ENCODE results near the gene SEMA5A.

Gene SEMA5A

DNA sequence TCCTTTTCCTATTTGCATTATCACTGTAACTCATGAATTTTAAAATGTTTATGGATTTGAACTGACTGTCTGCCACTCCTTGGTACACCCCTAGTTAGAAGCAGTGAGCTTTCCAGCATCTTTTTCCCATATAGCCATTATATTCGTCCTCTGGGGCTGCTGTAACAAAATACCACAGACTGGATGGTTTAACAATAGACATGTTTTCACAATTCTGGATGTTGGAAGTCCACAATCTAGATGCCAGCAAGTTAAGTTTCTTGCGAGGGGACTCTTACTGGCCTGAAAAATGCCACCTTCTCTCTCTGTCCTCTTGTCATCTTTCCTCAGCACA, 530.0 kb downstream of the SEMA5A start:
- in situ Hi-C loops (cut with MboI; ENCODE audit: low pct_unique_long_range_greater_than_20kb, low sequenced_read_pairs, unreplicated experiment), result no loop called here
- TF ChIP-seq, protein P1, sequence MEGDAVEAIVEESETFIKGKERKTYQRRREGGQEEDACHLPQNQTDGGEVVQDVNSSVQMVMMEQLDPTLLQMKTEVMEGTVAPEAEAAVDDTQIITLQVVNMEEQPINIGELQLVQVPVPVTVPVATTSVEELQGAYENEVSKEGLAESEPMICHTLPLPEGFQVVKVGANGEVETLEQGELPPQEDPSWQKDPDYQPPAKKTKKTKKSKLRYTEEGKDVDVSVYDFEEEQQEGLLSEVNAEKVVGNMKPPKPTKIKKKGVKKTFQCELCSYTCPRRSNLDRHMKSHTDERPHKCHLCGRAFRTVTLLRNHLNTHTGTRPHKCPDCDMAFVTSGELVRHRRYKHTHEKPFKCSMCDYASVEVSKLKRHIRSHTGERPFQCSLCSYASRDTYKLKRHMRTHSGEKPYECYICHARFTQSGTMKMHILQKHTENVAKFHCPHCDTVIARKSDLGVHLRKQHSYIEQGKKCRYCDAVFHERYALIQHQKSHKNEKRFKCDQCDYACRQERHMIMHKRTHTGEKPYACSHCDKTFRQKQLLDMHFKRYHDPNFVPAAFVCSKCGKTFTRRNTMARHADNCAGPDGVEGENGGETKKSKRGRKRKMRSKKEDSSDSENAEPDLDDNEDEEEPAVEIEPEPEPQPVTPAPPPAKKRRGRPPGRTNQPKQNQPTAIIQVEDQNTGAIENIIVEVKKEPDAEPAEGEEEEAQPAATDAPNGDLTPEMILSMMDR (IDR thresholded peaks at IDR 0.05; ENCODE audit: extremely low read depth, insufficient read depth, missing control alignments), result no peak
- DNase-seq (ENCODE audit: low spot score), result no peak

DNA sequence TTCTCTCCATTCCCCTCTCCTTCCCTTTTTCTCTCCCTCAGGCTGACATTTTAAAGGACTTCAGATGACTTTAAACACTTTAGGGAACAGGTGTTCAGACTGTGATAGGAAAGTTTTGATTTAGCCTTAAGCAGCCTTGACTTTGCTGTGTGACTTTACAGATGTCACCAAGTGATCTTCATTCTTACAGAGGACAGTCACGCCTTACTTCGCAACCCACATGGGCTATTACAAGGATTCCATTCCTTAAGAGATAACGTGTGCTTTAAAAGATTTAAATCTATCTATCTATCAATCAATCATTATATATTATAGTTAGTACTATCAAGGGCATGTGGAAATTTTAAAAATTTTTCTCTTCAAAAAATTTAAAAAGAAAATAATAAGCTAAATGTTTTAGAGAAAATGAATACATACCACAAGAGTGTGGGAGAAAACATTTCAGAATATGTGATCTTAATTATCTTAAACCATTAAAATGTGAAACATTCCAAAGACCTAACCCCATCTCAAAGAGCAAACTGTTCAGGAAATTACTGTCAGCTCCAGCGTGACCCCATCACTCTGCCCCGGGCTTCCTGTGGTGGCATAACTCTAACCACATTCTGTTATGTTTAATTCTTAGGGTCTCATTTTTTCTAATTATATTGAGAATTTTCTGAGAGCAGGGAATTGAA, 530.5 kb downstream of the SEMA5A start:
- in situ Hi-C loops (cut with MboI; ENCODE audit: low pct_unique_long_range_greater_than_20kb, low sequenced_read_pairs, unreplicated experiment), result no loop called here
- TF ChIP-seq, protein P1 (IDR thresholded peaks at IDR 0.05; ENCODE audit: extremely low read depth, insufficient read depth, missing control alignments), result no peak
- DNase-seq (ENCODE audit: low spot score), result no peak

DNA sequence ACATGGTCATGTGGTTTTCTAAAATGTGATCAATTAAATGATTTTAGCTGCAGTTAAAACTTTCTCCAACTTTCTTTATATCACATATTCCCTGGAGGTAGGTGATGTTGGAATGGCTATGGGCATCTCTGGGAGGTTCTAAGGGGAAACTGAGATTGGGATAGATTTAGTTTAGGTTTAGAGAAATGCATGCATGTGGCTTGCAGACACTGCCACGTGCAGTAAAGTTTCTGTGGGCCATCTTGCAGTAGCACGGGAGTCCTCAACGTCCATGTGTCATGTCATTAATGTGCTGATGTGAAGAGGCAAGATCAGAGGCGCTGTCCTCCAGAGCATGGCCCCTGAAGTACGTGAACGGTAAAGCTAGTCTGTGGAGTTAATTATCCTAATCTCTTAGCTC, 532.7 kb downstream of the SEMA5A start:
- in situ Hi-C loops (cut with MboI; ENCODE audit: low pct_unique_long_range_greater_than_20kb, low sequenced_read_pairs, unreplicated experiment), result no loop called here
- TF ChIP-seq, protein P1 (IDR thresholded peaks at IDR 0.05; ENCODE audit: extremely low read depth, insufficient read depth, missing control alignments), result no peak
- no peak for DNase-seq (ENCODE audit: low spot score)

DNA sequence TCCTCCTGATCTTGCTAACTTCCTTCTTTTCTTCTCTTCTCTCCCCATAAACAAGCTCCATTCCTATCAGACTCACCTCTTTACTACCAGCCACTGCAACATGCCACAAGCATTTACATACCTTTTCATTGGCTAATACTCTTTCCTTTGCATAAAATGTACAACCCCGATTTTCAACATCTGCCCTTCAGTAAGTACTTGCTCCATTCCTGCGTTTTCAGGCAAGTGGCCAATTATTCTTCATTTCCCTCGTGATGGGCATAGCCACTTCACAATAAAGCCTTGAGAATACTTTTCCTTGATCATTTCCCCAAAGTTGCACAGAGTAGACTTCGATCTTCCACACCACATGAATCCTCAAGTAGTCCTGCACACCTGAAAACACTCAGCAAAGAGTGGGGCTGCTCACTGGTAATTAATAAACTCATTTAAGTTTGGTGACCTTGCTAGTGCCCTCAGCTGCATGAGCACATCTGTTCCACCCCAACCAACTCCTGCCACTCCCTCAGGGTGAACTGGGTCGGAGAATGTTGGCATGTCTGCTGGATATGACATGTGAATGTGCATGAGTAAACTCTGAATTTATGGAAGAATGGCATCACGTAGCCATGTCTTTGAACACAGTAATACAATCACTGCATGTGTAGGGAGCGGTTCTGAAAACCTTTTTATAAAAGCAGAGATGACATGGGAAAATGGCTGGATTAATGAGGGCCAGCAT, 535.8 kb downstream of the SEMA5A start:
- TF ChIP-seq, protein P1 (IDR thresholded peaks at IDR 0.05; ENCODE audit: extremely low read depth, insufficient read depth, missing control alignments), result no peak
- in situ Hi-C loops (cut with MboI; ENCODE audit: low pct_unique_long_range_greater_than_20kb, low sequenced_read_pairs, unreplicated experiment), result no loop called here

DNA sequence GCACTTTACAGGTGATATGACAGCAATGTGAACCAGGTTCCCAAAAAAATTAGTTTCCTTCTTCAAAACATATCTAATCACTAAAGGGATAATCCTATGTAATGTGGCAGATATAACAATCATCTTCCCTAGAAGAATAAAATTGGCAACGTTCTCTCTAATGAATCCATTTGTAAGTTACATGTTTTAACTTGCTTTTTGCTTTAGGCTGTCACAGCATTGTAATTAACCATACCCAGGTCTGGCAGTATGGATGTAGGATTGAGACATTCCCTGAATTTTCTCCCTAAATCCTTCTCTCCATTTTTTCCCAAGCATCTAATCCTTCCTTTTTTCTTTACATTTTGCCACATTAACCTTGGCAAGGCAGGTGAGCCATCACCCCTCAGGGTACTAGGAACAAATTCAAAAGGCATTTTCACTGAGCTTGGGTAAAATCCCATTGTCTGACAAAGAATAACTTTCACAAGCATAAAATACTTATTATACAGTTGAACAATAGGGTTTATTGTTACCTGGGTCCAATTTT, 548.3 kb downstream of the SEMA5A start:
- TF ChIP-seq, protein P1 (IDR thresholded peaks at IDR 0.05; ENCODE audit: extremely low read depth, insufficient read depth, missing control alignments), result no peak
- in situ Hi-C loops (cut with MboI; ENCODE audit: low pct_unique_long_range_greater_than_20kb, low sequenced_read_pairs, unreplicated experiment), result no loop called here
- DNase-seq (ENCODE audit: low spot score), result no peak

More for the DNA sequence above, 535.8 kb downstream of the SEMA5A start:
- no peak for DNase-seq (ENCODE audit: low spot score)

DNA sequence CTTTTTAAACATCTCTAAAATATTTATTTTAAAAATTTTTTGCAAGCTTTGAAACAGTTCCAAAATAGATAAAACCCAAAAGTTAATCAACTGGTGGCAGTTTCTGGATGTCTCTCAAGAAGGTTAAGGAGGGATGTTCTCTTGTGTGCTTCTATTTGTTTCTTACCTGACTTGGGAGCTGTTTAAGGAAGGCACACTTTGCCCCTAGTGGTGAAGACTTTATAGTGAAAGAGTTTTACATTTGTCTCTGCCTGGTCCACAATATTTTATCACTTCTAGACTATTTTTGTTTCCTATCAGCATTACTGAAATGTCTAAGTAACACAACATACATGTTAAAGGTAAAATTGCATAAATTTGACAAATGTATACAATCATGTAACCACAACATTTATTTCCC, 552.8 kb downstream of the SEMA5A start:
- DNase-seq (ENCODE audit: low spot score), result no peak
- in situ Hi-C loops (cut with MboI; ENCODE audit: low pct_unique_long_range_greater_than_20kb, low sequenced_read_pairs, unreplicated experiment), result no loop called here
- TF ChIP-seq, protein P1 (IDR thresholded peaks at IDR 0.05; ENCODE audit: extremely low read depth, insufficient read depth, missing control alignments), result peak; percentile 40

Measured in GM13977 (cell line).